Islet of Langerhans (tissue), 1 donor: ENCODE results near the gene TAS2R41.
"Not testable (repeated sequence)": the region's sequence is repeated elsewhere in the genome, so short reads cannot be mapped to it uniquely, and the experiment has no call there.

Experiments
- FAIRE-seq: peaks from one replicate; lab custom pipeline; 2011; peaks lifted over from hg19 to GRCh38; lab: Jason Lieb, UNC

TAS2R41 gene

DNA sequence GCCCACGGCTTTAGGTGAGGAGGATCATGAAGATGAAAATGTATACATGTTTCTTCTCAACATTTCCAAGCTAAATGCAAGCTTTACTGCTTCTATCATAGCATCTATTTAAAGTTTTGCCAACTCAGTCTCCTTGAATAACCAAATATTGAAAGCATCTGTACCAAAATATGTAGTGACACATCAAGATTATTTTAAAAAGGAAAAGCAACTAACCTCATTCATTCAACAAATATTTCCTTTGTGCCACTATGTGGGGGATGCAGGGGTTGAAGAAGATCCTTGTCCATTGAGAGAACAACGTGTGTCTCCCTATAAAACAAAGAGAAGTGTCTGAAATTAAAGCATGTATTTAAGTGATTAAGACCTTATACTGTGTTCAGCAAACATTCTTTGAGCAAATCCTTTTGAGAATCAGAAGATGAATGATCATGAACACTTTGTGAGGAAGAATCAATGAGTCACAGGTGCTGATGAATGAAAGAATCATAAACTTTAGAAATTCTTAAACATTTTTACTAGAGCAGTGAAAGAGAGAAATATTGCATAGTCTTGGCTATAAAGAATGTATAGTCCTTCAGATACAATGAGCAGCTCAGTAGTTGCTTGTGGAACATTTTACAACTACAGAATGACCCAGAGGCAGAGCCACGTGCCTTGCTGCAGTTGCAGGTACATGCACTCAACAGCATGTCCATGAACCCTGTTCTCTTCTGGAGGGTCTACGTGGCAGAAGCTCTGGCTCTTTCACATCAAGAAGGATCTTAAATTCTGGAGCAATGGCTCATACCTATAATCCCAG lies 20.5 kb upstream of the TAS2R41 start:
- FAIRE-seq, result no peak

GRCh38 chr7:143458263-143458662 lies 19.4 kb upstream of the TAS2R41 start:
- no peak for FAIRE-seq

DNA sequence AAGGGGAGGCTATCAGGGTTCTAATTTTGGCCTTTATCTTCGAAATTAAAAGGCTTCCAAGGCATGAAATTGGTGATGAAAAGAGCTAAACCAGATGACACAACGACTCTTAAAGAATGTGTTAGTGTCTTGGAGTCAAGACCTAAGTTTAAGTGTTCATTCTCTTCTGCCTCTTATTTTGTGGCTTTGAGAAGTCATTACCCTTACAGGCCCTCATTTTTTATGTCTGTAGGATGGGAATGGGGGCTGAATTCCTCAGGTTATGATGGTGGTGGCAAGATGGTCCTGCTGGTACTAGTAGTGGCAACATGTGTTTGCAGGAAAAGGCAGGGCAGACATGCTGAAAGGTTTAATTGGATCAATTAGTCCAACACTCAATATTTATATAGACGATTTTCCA lies 19.0 kb upstream of the TAS2R41 start:
- no peak for FAIRE-seq

GRCh38 chr7:143459359-143459758 lies 18.3 kb upstream of the TAS2R41 start:
- FAIRE-seq, result no peak

DNA sequence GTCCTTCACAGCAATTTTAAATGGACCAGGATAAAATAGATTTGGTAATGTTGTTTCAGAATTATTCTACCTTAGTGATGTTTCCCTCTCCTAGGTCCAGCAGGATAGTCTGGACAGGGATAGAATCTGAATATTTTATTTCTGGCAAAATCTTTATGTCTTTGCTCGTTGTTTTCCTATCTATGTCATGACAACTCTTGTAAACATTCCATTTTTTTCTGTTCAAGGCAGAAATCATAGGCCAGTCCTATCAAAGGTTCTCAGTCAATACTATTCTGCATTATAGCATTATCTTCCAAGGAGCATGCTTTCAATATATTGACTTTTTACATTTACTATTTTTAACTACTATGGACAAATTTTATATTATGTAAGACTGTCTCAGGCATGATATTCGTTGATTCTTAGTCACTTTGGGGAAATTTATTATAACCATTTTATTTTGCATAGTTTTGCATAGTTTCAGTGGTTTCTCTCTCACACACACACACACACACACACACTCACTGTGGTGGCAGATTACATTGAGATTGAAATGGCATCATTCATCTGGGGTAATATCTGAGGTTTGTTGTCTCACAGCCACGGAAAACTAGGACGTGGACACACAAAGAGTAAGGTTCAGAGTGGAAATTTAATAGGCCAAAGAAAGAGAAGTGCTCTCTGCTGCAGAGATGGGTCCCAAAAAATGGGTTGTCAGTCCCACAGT lies 17.2 kb upstream of the TAS2R41 start:
- no peak for FAIRE-seq

DNA sequence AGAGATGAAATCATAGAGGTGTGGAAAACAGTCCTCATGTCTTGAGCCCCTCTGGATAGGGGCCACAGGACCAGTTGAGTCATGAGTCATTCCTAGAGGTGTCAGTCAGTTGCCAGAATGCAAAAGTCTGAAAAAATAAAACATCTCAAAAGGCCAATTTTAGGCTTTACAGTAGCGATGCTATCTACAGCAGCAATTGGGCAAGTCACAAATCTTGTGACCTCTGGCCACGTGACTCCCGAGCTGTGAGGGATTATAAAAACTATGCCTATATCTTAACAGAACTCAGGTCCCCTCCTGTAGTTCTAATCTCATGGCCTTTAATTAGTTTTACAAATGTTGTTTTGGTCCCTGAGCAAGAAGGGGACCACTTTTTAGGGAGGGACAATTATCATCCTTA lies 15.6 kb upstream of the TAS2R41 start:
- no peak for FAIRE-seq

DNA sequence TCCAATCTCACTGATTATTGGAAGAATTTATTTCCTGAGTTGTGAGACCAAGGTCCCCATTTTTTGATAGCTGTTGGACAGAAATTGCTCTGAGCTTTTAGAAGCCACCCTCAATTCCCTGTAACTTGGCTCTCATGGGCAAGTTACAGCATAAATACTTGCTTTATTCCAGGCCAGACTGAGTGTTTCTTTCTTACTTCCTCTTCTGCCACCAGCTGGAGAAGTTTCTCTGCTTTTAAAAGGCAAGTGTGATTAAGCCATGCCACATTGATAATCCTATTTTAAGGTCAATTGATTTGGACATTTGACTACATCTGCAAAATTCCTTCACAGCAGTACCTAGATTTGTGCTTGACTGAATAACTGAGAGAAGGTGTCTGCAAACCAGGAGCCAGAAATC lies 14.1 kb upstream of the TAS2R41 start:
- FAIRE-seq, result no peak

DNA sequence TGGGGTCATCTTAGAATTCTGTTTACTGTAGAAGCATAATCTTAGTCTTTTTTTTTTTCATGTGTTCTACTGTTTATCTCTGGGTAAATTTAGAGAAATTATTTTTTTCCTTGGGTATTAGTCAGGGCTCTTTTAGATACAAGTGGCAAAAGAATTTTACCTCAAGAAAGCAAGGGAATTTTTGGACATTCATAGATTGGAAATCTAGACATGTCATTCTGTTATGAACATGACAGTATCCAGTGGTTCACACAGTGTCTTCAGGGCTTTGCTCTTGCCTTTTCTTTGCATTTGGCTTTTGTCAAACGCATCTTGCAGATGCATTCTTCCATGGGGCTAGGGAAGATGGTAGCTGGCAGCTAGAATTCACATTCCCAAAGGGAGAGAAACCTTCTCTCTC lies 13.7 kb upstream of the TAS2R41 start:
- no peak for FAIRE-seq

GRCh38 chr7:143467724-143468123 lies 9.9 kb upstream of the TAS2R41 start:
- FAIRE-seq, result no peak

GRCh38 chr7:143472071-143472689 lies 5.5 kb upstream of the TAS2R41 start:
- FAIRE-seq, result not testable (repeated sequence)

DNA sequence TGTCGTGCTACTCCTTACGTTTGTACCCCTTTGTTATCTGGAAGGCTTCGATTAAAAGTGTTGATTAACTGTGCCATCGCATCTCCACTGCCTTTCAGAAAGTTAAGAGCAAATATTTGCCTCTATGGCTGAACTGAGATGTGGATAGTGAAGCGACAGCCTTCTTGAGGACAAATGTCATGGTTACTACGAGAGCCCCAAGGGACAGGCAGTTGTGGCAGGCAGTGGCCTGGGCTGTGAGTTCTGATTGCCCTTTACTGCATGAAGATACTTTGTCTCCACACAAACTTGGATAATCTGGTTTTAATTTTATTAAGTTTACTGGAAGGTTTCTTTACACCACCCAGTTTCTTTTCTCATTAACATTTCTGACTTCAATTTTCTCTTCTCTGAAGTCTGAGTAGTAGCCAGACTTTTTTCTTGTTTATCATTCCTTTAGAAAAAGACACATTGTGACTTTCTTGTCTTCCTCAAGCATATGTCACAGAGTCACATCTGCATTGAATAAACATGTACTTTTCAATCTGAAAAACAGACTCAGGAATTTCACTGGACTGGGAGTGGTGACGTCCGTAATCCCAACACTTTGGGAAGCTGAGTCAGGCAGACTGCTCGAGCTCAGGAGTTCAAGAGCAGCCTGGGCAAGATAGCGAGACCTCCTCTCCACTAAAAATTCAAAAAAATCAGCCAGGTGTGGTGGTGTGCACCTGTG lies 1.5 kb downstream of the TAS2R41 start:
- no peak for FAIRE-seq

DNA sequence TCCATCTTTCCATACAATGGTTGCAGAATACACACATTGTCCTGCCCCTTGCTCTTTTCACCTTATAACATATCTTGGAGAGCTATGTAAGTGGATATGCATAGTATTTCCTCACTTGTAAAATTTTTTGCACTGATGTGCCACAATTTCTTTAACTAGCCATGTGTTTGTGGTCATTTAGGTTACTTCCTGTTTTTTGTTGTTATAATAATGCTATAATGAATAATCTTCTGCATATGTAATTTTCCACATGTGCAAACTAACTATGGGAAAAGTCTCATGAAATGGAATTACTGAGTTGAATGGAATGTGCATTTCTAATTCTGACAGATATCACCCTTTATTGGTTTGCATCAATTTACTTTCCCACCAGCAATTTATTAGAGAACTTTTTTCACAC lies 2.8 kb downstream of the TAS2R41 start:
- FAIRE-seq, result no peak

DNA sequence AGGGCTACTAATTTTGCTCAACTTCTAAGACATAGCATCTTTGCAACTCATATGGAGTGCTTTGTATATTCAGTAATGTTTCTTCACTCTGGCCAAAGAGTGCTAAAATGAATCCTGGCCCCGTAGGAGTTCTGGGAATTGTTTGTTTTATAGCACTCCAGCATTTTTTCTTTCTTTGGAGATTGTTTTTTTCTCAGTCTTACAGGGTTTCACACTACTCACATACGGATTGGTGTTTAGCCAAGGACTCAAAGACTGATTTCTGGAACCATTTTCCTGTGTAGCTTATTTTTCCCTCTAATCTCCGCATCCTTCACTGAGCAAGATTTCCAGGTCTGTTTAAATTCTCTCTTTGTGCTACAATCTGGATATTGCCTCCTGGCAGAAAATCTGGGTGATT lies 6.4 kb downstream of the TAS2R41 start:
- FAIRE-seq, result no peak

- no peak for FAIRE-seq
Observed at GRCh38 chr7:143485094-143485493, 7.4 kb downstream of the TAS2R41 start.

DNA sequence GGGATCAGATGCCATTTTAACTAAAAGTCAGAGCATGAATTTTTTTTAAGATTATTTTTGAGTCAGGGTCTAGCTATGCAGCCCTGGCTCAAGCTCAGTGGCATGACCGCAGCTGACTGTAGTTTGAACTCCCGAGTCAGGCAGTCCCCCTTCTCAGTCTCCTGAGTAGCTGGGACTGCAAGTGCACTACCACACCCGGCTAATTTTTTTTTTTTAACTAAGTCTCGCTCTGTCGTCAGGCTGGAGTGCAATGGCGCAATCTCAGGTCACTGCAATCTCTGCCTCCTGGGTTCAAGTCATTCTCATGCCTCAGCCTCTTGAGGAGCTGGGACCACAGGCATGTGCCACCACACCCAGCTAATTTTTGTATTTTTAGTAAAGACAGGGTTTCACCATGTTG lies 7.8 kb downstream of the TAS2R41 start:
- FAIRE-seq, result no peak

DNA sequence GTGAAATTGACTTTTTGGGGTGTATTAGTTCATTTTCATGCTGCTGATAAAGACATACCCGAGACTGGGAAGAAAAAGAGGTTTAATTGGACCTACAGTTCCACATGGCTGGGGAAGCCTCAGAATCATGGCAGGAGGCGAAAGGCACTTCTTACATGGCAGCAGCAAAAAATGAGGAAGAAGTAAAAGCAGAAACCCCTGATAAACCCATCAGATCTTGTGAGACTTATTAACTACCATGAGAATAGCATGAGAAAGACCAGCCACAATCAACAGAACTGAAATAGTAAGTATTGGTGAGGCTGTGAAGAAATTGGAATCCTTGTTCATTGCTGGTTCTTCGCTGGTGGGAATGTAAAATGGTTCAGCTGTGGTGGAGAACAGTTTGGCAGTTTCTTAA lies 8.6 kb downstream of the TAS2R41 start:
- not testable (repeated sequence) for FAIRE-seq

DNA sequence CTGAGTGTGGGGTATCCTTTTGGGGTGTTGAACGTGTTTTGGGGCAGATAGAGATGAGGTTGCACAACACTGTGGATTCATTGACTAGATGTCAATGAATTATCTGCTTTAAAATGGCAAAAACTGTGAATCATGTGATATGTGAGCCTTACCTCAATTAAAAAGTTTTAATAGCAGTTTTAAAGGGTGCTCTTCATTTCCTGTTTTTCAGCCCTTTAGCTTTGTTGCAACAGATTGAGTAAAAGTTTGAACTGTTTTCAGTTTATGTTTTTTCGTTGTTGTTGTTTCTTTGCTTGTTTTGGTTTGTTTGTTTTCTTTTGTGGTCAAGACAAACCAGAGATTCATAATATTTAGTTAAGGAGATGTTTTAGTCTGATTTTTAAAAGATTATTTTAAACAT lies 9.4 kb downstream of the TAS2R41 start:
- FAIRE-seq, result no peak

GRCh38 chr7:143487566-143487965 lies 9.9 kb downstream of the TAS2R41 start:
- no peak for FAIRE-seq

- no peak for FAIRE-seq
Observed at GRCh38 chr7:143490717-143491306, 13.1 kb downstream of the TAS2R41 start.

- no peak for FAIRE-seq
Observed at GRCh38 chr7:143492043-143492471, 14.4 kb downstream of the TAS2R41 start.

DNA sequence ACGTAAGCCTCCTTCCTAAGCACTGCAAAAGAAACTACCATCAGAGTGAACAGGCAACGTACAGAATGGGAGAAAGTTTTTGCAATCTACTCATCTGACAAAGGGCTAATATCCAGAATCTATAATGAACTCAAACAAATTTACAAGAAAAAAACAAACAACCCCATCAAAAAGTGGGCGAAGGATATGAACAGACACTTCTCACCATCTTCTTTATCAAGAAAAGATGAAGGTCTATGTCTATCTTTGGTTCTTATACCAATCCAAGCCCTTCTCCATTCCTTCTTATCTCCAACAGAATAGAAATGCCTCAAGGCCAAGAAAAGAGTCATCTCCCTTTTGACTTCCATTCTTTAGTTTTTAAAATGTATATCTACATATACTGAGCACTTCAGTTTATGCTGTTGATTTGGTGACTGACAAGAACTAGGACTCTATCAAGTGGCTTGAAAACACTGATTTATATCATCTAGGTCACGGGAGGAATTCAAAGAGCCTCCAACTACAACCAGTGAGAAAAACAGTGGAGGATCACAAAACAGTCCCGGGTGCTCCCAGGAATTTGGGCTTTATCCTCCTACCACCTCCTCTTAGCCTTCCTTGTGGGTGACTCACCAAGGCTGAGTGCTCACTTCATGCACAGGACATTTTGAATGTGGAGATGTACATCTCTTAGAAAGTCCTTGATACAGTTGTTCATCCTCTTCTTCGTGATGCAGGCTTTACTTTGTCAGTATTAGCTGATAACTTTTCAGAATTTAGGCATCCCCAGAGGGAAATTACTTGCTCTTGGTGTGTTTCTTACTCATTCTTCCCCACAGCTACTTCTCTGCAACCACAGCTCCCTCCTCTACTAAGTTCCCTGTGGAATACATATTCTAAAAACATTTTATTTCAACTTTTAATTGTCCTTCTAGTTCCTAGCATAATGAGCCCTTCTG lies 15.4 kb downstream of the TAS2R41 start:
- no peak for FAIRE-seq
